ENCODE data around the gene KLHDC3. TPM values are rescaled to one million over a fixed set of nuclear protein-coding genes. Genes with fewer than 3 reads are reported as not detected.
A peak's percentile ranks its signal among the peaks of the same experiment; 100 is the strongest.

The KLHDC3 gene
- total and polyA plus RNA-seq, 2 of the 13 experiments (the other 11 are each of a cell fraction or from before 2014, with no cell fraction given), result 78.3 to 91.5 TPM

- WGBS (ENCODE audit: low lambda C conversion rate), result 89% methylated on average over 2 of the region's 2 CpGs
- H3K4me3 ChIP-seq (replicated peaks in 1 of 3; ENCODE audit: insufficient read depth in 1 of 3, low read depth in 2 of 3, low read length in 3 of 3), result no peak overlapping the region
- FAIRE-seq (no peak), DNase-seq (ENCODE audit: low spot score) (no peak), ATAC-seq (no peak)
- no peak overlapping the region for H3K4me2 ChIP-seq (ENCODE audit: low read depth, low read length)
- H3K27me3 ChIP-seq (ENCODE audit: control insufficient read depth in 1 of 2, insufficient read depth in 2 of 2, low read length in 2 of 2), result no peaks in the 10 kb centered on the region
- TF ChIP-seq, protein P1, sequence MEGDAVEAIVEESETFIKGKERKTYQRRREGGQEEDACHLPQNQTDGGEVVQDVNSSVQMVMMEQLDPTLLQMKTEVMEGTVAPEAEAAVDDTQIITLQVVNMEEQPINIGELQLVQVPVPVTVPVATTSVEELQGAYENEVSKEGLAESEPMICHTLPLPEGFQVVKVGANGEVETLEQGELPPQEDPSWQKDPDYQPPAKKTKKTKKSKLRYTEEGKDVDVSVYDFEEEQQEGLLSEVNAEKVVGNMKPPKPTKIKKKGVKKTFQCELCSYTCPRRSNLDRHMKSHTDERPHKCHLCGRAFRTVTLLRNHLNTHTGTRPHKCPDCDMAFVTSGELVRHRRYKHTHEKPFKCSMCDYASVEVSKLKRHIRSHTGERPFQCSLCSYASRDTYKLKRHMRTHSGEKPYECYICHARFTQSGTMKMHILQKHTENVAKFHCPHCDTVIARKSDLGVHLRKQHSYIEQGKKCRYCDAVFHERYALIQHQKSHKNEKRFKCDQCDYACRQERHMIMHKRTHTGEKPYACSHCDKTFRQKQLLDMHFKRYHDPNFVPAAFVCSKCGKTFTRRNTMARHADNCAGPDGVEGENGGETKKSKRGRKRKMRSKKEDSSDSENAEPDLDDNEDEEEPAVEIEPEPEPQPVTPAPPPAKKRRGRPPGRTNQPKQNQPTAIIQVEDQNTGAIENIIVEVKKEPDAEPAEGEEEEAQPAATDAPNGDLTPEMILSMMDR (CRISPR knock-in tag; IDR thresholded peaks at IDR 0.05), result 0 out of 2 replicates have a peak, but pooled peaks have one; percentile 20
- TF ChIP-seq YY1 (IDR thresholded peaks at IDR 0.05; ENCODE audit: insufficient read depth, insufficient replicate concordance, low read depth, low read length), result no peak
- CTCF ChIA-PET (ENCODE audit: low intra/inter-chr PET ratio, low total read pairs), result no interaction called here
- BruUV-seq (replicated peaks), result no TSS peak
- no peaks in the 10 kb centered on the region for H3K79me2 ChIP-seq (ENCODE audit: insufficient read depth, low read length)
- intact Hi-C loops (cut with micrococcal nuclease; ENCODE audit: unreplicated experiment), result no loop called here
- no peak overlapping the region for H2AFZ ChIP-seq (ENCODE audit: low read length)
- H3K27ac ChIP-seq (ENCODE audit: extremely low read length, insufficient read depth, low read length), result no peak overlapping the region
- H4K20me1 ChIP-seq (ENCODE audit: insufficient read depth, low read length), result peaks cover 3% of the 10 kb centered on the region; the same call in 1 of the 2 replicates
- in situ Hi-C loops (cut with HindIII; ENCODE audit: extremely low pct_ligation_motif_present, low pct_unique_long_range_greater_than_20kb), result no loop called here
- no peaks in the 10 kb centered on the region for H3K9me3 ChIP-seq (ENCODE audit: low read length)
- POLR2A ChIA-PET, result interaction anchor here (1.0 to 5.2 kb wide), 5 partner anchors 9 to 50 kb away, joined by 3 to 41 read pairs (median 13); partner anchors contain the start of genes KLC4, KLHDC3, MEA1 and MRPL2
- H3K4me1 ChIP-seq (ENCODE audit: insufficient read depth, low read length), result peaks cover 12% of the 10 kb centered on the region
- no peak overlapping the region for H3K9ac ChIP-seq (ENCODE audit: insufficient read depth, low read depth, low read length)
- H3K36me3 ChIP-seq (replicated peaks in 1 of 2; ENCODE audit: control insufficient read depth in 1 of 2, insufficient read depth in 2 of 2, low read length in 2 of 2), result peaks cover 26 to 55% of the 10 kb centered on the region in 2 experiments
Observed at GRCh38 chr6:43034190-43034525, 20.1 kb downstream of the KLHDC3 start.

GRCh38 chr6:43035495-43036194 is 21.6 kb downstream of the KLHDC3 start:
- CTCF ChIA-PET (ENCODE audit: low intra/inter-chr PET ratio, low total read pairs), result interaction anchor here (0.8 kb wide), 1 partner anchor 108 kb away, joined by 3 read pairs; no protein-coding TSS in a partner anchor
- H3K27ac ChIP-seq (ENCODE audit: extremely low read length, insufficient read depth, low read length), result peak overlapping the region; percentile 39
- ATAC-seq, result peak; percentile 86
- no peaks in the 10 kb centered on the region for H3K27me3 ChIP-seq (ENCODE audit: control insufficient read depth in 1 of 2, insufficient read depth in 2 of 2, low read length in 2 of 2)
- FAIRE-seq, result peak; percentile 68
- H4K20me1 ChIP-seq (ENCODE audit: insufficient read depth, low read length), result peaks cover 3% of the 10 kb centered on the region; the same call in 1 of the 2 replicates
- no peak for DNase-seq (ENCODE audit: low spot score)
- in situ Hi-C loops (cut with HindIII; ENCODE audit: extremely low pct_ligation_motif_present, low pct_unique_long_range_greater_than_20kb) (no loop called here), intact Hi-C loops (cut with micrococcal nuclease; ENCODE audit: unreplicated experiment) (loop anchor here (1.0 kb wide), 1 partner anchor 26 kb away; no protein-coding TSS in a partner anchor)
- H3K4me1 ChIP-seq (ENCODE audit: insufficient read depth, low read length), result peaks cover 12% of the 10 kb centered on the region
- H3K79me2 ChIP-seq (ENCODE audit: insufficient read depth, low read length), result no peaks in the 10 kb centered on the region
- H3K4me3 ChIP-seq (replicated peaks in 1 of 3; ENCODE audit: insufficient read depth in 1 of 3, low read depth in 2 of 3, low read length in 3 of 3), result peak overlapping the region in 1 of 3 experiments; percentile 3; a peak in 1 of 6 replicates
- no peak overlapping the region for H3K9ac ChIP-seq (ENCODE audit: insufficient read depth, low read depth, low read length)
- no peaks in the 10 kb centered on the region for H3K9me3 ChIP-seq (ENCODE audit: low read length)
- POLR2A ChIA-PET, result interaction anchor here (1.4 to 5.2 kb wide), 6 partner anchors 15 to 51 kb away, joined by 3 to 41 read pairs (median 16); partner anchors contain the start of genes CUL7, KLC4, KLHDC3 and MEA1
- 45% methylated on average over 4 of the region's 4 CpGs for WGBS (ENCODE audit: low lambda C conversion rate)
- TSS peak; percentile 24 for BruUV-seq (replicated peaks)
- H2AFZ ChIP-seq (ENCODE audit: low read length), result no peak overlapping the region
- peaks cover 27 to 55% of the 10 kb centered on the region in 2 experiments for H3K36me3 ChIP-seq (replicated peaks in 1 of 2; ENCODE audit: control insufficient read depth in 1 of 2, insufficient read depth in 2 of 2, low read length in 2 of 2)
- H3K4me2 ChIP-seq (ENCODE audit: low read depth, low read length), result peak overlapping the region; percentile 41
- TF ChIP-seq GABPA (IDR thresholded peaks at IDR 0.05; ENCODE audit: low read depth, low read length), result no peak
- TF ChIP-seq GABPA (CRISPR knock-in tag; IDR thresholded peaks at IDR 0.05; ENCODE audit: low read depth), result no peak
- no peak for TF ChIP-seq HOXA5 (CRISPR knock-in tag; IDR thresholded peaks at IDR 0.05)
- TF ChIP-seq TEAD3 (CRISPR knock-in tag; optimal IDR thresholded peaks at IDR 0.05; ENCODE audit: borderline replicate concordance), result peak; percentile 27
- no peak for TF ChIP-seq KDM6A (CRISPR knock-in tag; IDR thresholded peaks at IDR 0.05; ENCODE audit: low read depth)
- no peak for TF ChIP-seq ZNF274 (CRISPR knock-in tag; IDR thresholded peaks at IDR 0.05)
- TF ChIP-seq, protein P2, sequence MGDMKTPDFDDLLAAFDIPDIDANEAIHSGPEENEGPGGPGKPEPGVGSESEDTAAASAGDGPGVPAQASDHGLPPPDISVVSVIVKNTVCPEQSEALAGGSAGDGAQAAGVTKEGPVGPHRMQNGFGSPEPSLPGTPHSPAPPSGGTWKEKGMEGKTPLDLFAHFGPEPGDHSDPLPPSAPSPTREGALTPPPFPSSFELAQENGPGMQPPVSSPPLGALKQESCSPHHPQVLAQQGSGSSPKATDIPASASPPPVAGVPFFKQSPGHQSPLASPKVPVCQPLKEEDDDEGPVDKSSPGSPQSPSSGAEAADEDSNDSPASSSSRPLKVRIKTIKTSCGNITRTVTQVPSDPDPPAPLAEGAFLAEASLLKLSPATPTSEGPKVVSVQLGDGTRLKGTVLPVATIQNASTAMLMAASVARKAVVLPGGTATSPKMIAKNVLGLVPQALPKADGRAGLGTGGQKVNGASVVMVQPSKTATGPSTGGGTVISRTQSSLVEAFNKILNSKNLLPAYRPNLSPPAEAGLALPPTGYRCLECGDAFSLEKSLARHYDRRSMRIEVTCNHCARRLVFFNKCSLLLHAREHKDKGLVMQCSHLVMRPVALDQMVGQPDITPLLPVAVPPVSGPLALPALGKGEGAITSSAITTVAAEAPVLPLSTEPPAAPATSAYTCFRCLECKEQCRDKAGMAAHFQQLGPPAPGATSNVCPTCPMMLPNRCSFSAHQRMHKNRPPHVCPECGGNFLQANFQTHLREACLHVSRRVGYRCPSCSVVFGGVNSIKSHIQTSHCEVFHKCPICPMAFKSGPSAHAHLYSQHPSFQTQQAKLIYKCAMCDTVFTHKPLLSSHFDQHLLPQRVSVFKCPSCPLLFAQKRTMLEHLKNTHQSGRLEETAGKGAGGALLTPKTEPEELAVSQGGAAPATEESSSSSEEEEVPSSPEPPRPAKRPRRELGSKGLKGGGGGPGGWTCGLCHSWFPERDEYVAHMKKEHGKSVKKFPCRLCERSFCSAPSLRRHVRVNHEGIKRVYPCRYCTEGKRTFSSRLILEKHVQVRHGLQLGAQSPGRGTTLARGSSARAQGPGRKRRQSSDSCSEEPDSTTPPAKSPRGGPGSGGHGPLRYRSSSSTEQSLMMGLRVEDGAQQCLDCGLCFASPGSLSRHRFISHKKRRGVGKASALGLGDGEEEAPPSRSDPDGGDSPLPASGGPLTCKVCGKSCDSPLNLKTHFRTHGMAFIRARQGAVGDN (CRISPR knock-in tag; IDR thresholded peaks at IDR 0.05), result peak; percentile 71
